ENCODE results near the gene KIRREL3.

DNA sequence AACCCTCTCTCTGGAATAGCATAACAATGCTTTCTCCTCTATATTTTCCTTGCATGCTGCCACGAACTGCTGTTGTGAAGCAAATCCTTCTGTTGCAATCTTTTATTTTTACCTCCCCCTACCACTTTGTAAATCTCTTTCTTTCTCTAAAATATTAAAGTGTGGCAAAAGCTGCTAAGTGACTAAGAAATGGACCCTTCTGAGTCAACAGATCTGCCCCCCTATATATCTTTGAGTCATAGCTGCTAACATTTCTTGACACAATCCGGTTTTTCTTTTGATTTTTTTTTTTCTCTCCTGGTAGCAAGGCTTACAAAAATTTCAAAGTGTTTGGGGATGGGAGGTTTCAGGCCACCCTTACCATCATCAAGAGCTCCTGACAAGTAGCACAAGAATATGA, 39.0 kb upstream of the KIRREL3 start:
- TF ChIP-seq, protein P1, sequence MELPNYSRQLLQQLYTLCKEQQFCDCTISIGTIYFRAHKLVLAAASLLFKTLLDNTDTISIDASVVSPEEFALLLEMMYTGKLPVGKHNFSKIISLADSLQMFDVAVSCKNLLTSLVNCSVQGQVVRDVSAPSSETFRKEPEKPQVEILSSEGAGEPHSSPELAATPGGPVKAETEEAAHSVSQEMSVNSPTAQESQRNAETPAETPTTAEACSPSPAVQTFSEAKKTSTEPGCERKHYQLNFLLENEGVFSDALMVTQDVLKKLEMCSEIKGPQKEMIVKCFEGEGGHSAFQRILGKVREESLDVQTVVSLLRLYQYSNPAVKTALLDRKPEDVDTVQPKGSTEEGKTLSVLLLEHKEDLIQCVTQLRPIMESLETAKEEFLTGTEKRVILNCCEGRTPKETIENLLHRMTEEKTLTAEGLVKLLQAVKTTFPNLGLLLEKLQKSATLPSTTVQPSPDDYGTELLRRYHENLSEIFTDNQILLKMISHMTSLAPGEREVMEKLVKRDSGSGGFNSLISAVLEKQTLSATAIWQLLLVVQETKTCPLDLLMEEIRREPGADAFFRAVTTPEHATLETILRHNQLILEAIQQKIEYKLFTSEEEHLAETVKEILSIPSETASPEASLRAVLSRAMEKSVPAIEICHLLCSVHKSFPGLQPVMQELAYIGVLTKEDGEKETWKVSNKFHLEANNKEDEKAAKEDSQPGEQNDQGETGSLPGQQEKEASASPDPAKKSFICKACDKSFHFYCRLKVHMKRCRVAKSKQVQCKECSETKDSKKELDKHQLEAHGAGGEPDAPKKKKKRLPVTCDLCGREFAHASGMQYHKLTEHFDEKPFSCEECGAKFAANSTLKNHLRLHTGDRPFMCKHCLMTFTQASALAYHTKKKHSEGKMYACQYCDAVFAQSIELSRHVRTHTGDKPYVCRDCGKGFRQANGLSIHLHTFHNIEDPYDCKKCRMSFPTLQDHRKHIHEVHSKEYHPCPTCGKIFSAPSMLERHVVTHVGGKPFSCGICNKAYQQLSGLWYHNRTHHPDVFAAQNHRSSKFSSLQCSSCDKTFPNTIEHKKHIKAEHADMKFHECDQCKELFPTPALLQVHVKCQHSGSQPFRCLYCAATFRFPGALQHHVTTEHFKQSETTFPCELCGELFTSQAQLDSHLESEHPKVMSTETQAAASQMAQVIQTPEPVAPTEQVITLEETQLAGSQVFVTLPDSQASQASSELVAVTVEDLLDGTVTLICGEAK (IDR thresholded peaks at IDR 0.05), result no peak
- TF ChIP-seq, protein P1 (CRISPR knock-in tag; IDR thresholded peaks at IDR 0.05), result no peak
- TF ChIP-seq, protein P2, sequence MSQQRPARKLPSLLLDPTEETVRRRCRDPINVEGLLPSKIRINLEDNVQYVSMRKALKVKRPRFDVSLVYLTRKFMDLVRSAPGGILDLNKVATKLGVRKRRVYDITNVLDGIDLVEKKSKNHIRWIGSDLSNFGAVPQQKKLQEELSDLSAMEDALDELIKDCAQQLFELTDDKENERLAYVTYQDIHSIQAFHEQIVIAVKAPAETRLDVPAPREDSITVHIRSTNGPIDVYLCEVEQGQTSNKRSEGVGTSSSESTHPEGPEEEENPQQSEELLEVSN (IDR thresholded peaks at IDR 0.05; ENCODE audit: borderline replicate concordance in 1 of 2, extremely low read depth in 1 of 2, insufficient read depth in 1 of 2, insufficient read length in 1 of 2, low read depth in 1 of 2, low read length in 1 of 2, poor library complexity in 1 of 2, severe bottlenecking in 1 of 2), result no peak
- TF ChIP-seq, protein P3, sequence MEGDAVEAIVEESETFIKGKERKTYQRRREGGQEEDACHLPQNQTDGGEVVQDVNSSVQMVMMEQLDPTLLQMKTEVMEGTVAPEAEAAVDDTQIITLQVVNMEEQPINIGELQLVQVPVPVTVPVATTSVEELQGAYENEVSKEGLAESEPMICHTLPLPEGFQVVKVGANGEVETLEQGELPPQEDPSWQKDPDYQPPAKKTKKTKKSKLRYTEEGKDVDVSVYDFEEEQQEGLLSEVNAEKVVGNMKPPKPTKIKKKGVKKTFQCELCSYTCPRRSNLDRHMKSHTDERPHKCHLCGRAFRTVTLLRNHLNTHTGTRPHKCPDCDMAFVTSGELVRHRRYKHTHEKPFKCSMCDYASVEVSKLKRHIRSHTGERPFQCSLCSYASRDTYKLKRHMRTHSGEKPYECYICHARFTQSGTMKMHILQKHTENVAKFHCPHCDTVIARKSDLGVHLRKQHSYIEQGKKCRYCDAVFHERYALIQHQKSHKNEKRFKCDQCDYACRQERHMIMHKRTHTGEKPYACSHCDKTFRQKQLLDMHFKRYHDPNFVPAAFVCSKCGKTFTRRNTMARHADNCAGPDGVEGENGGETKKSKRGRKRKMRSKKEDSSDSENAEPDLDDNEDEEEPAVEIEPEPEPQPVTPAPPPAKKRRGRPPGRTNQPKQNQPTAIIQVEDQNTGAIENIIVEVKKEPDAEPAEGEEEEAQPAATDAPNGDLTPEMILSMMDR (IDR thresholded peaks at IDR 0.05 in 2 of 3, conservative IDR thresholded peaks at IDR 0.05 in 1 of 3; ENCODE audit: insufficient read depth in 2 of 3, low read depth in 1 of 3, low read length in 3 of 3), result no peak
- TF ChIP-seq, protein P4, sequence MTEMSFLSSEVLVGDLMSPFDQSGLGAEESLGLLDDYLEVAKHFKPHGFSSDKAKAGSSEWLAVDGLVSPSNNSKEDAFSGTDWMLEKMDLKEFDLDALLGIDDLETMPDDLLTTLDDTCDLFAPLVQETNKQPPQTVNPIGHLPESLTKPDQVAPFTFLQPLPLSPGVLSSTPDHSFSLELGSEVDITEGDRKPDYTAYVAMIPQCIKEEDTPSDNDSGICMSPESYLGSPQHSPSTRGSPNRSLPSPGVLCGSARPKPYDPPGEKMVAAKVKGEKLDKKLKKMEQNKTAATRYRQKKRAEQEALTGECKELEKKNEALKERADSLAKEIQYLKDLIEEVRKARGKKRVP (CRISPR knock-in tag; IDR thresholded peaks at IDR 0.05), result no peak
- TF ChIP-seq, protein P5, sequence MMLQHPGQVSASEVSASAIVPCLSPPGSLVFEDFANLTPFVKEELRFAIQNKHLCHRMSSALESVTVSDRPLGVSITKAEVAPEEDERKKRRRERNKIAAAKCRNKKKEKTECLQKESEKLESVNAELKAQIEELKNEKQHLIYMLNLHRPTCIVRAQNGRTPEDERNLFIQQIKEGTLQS (IDR thresholded peaks at IDR 0.05), result no peak
- TF ChIP-seq, protein P5 (CRISPR knock-in tag; conservative IDR thresholded peaks at IDR 0.05), result no peak

Measured in K562 (cell line).